ENCODE measurements around the gene CPNE2. TPM values are rescaled to one million over a fixed set of nuclear protein-coding genes. Genes with fewer than 3 reads are reported as not detected.

The CPNE2 gene
- total and polyA plus RNA-seq, 10 of the 15 experiments (the other 5 are each of a cell fraction or from before 2014, with no cell fraction given): 3.1 to 22.1 (median 9.9) TPM

DNA sequence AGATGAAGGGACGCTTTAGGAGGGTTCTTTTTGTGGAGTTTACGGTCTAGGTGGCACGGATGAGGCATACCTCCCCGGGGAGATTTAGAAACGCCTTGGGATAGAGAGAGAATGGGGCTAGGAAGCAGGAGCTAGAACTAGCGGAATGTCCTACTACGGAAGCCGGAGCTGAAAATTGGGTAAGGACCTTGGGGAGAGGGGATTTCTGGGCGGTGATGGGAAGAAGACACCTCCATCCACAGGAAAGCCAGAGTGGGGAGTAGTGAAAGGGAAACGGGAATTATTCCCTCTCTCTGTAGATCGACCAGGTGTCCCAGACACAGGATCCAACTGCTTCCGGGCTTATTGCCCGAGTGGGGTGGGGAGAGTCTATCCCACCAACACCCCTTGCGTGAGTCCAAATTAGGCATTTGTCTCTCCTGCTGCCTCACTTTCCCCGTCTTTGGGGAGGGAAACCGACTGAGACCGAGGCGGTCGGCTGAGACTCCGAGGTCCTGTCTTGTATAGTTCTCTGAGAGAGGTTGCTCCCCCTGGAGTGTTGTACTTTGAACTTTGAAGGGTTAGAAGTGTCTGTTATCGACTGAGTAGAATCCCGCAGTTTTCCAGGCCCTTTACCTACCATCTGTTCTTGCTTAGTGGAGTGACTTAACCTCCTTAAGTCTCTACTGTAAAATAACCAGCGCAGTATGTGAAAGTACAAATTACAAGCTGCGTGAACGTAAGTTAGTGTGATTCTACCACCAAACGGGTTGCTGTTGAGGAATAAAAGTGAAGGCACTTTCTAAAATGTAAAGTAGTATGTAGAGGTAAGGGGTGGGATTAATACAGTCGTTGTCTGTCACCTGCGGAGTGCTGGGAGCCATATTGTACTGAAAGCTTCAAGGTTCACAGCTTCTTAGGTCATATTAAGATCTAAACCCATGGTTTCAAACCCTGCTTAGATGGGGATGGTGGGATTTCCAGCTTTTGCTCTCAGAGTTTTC, 94.8 kb downstream of the CPNE2 start (continued):
- TF ChIP-seq RELB (IDR thresholded peaks at IDR 0.05; ENCODE audit: low read depth) (peak; percentile 28; the same call in 1 of the 2 replicates), EED (IDR thresholded peaks at IDR 0.05; ENCODE audit: low read depth) (peak; percentile 50; the same call in 1 of the 2 replicates), BHLHE40 (IDR thresholded peaks at IDR 0.05; ENCODE audit: borderline replicate concordance in 1 of 2, low read depth in 2 of 2, low read length in 1 of 2) (0 out of 4 replicates have a peak, but pooled peaks of 1 of the 2 experiments have one; percentile 3)
- TF ChIP-seq, protein P1, sequence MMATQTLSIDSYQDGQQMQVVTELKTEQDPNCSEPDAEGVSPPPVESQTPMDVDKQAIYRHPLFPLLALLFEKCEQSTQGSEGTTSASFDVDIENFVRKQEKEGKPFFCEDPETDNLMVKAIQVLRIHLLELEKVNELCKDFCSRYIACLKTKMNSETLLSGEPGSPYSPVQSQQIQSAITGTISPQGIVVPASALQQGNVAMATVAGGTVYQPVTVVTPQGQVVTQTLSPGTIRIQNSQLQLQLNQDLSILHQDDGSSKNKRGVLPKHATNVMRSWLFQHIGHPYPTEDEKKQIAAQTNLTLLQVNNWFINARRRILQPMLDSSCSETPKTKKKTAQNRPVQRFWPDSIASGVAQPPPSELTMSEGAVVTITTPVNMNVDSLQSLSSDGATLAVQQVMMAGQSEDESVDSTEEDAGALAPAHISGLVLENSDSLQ (IDR thresholded peaks at IDR 0.05): 0 out of 2 replicates have a peak, but pooled peaks have one; percentile 29
